ENCODE data around the gene CAND2.

Gene CAND2

GRCh38 chr3:12796171-12797123 is at the start of gene CAND2:
Gene CAND2 (plus strand): TSS chr3:12796680. CDS start chr3:12796721, 41 bp downstream.
- CTCF ChIA-PET, result no interaction called here
- POLR2A ChIA-PET (ENCODE audit: low non-redundant PET), result no interaction called here

GRCh38 chr3:12748477-12748876 is 48.0 kb upstream of the CAND2 start:
- TF ChIP-seq CTCF (conservative IDR thresholded peaks at IDR 0.05; ENCODE audit: low read depth), result no peak
- DNase-seq (ENCODE audit: low spot score), result no peak
- ChIA-PET CTCF (no interaction called here), POLR2A (ENCODE audit: low non-redundant PET) (no interaction called here)
- H3K27ac ChIP-seq, result no peak overlapping the region

More at GRCh38 chr3:12796171-12797123, at the start of gene CAND2:
- TF ChIP-seq CTCF (conservative IDR thresholded peaks at IDR 0.05; ENCODE audit: low read depth), result no peak
- no peak within 1 kb of the TSS for H3K27ac ChIP-seq
- DNase-seq (ENCODE audit: low spot score), result peak; percentile 5

GRCh38 chr3:12750223-12750622 is 46.3 kb upstream of the CAND2 start:
- no peak for TF ChIP-seq CTCF (conservative IDR thresholded peaks at IDR 0.05; ENCODE audit: low read depth)
- CTCF ChIA-PET, result no interaction called here

GRCh38 chr3:12750658-12751071 is 45.8 kb upstream of the CAND2 start:
- no peak for DNase-seq (ENCODE audit: low spot score)
- CTCF ChIA-PET, result no interaction called here

More at GRCh38 chr3:12750223-12750622, 46.3 kb upstream of the CAND2 start:
- H3K27ac ChIP-seq, result peak overlapping the region; percentile 75
- peak; percentile 52 for DNase-seq (ENCODE audit: low spot score)
- POLR2A ChIA-PET (ENCODE audit: low non-redundant PET), result no interaction called here

DNA sequence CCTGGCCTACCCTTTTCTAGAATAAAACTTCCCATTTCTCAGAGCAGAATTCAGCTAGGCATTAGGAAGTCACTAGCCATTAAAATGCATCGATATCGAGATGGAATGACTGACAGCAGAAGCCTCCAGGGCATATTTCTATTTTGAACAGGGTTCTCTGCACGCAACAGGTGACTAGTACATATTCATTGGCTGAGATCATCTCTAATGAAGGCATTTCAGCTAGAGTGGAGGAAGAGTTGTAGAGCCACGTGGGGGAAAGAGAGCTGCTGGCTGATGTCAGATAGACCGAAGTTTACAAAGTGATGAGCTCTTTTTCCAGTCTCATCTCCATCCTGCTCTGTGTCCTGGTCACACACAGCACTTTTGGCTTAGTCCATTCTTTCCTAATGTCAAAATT is 44.9 kb upstream of the CAND2 start:
- DNase-seq (ENCODE audit: low spot score), result peak; percentile 49
- TF ChIP-seq CTCF (conservative IDR thresholded peaks at IDR 0.05; ENCODE audit: low read depth), result no peak
- CTCF ChIA-PET, result no interaction called here
- H3K27ac ChIP-seq, result peak overlapping the region; percentile 75
- POLR2A ChIA-PET (ENCODE audit: low non-redundant PET), result no interaction called here

More at GRCh38 chr3:12750658-12751071, 45.8 kb upstream of the CAND2 start:
- POLR2A ChIA-PET (ENCODE audit: low non-redundant PET), result no interaction called here
- TF ChIP-seq CTCF (conservative IDR thresholded peaks at IDR 0.05; ENCODE audit: low read depth), result no peak
- H3K27ac ChIP-seq, result peak overlapping the region; percentile 75

- no peak overlapping the region for H3K27ac ChIP-seq
- TF ChIP-seq CTCF (conservative IDR thresholded peaks at IDR 0.05; ENCODE audit: low read depth), result no peak
- POLR2A ChIA-PET (ENCODE audit: low non-redundant PET), result no interaction called here
- CTCF ChIA-PET, result no interaction called here
- DNase-seq (ENCODE audit: low spot score), result no peak
Observed at GRCh38 chr3:12752102-12752501, 44.4 kb upstream of the CAND2 start.

Data from RWPE1 (cell line).